GM04503 (cell line): Measurements from ENCODE around the gene EFNA1.
"Not testable (repeated sequence)": the region's sequence is repeated elsewhere in the genome, so short reads cannot be mapped to it uniquely, and the experiment has no call there.

Experiments used
- DNase-seq: peaks from one replicate; pipeline ENCODE4 v3.0.0-alpha.2; 2012; ENCODE audit warnings: low read depth

The EFNA1 gene

GRCh38 chr1:155092641-155093040 lies 35.0 kb upstream of the EFNA1 start:
- DNase-seq = no peak

DNA sequence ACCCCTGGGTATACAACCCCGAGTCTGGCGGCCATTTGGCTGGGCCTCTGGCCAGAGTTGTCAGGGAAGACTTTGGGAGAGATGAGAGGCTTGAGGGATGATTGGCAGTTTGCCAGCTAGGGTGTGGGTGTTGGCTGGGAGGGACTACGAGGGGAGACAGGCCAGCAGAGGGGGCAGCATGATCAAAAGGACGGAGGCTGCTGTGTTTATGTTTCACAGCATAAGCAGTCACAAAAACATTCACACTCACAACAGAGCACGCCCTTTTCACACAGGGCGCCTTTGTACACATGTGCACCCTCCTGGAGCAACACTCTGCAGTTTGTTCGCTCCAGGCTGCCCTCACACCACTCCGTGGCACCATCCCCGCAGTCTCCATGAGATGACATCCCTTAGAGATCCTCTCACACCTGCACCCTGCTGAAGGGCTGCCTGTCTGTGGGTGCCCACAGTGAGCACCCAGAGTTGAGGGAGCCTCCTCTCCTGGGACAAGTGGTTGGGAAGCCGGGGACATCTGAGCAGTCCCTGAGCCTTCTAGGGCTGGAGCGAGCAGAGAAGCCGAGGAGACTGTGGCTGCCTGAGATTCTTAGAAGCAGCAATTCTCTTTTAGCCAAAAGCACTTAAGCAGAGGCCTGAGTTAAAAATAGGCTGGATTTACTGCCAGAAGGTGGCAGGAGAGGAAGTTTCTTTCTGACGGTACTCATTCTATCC lies 33.6 kb upstream of the EFNA1 start:
- DNase-seq = no peak

GRCh38 chr1:155094622-155094948 lies 33.1 kb upstream of the EFNA1 start:
- no peak for DNase-seq

DNA sequence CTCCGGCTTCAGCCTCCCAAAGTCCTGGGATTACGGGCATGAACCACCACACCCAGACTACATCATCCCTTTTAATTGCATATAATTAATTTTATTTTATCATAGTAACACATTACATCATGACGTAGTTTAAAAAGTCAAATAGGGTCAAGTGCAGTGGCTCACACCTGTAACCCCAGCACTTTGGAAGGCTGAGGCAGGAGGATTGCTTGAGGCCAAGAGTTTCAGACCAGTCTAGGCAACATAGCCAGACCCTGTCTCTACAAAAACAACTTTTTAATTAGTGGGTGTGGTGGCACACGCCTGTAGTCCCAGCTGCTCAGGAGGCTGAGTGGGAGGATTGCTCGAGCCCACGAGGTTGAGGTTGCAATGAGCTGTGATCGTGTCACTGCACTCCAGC lies 28.3 kb upstream of the EFNA1 start:
- DNase-seq = no peak

DNA sequence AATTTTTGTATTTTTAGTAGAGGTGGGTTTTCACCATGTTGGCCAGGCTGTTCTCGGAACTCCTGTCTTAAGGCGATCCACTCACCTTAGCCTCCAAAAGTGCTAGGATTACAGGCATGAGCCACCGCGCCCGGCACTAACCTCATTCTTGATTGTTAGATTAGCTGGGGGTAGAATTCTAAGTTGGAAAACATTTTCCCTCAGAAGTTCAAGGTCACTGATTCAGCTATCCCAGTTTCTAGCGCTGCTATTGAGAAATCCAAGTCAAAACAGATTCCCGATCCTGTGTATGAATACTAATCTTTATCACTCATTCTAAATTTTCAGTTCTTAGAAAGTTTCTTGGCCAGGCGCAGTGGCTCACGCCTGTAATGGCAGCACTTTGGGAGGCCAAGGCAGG lies 24.4 kb upstream of the EFNA1 start:
- DNase-seq = no peak

- no peak for DNase-seq
Measured at GRCh38 chr1:155104605-155105534, 22.8 kb upstream of the EFNA1 start.

DNA sequence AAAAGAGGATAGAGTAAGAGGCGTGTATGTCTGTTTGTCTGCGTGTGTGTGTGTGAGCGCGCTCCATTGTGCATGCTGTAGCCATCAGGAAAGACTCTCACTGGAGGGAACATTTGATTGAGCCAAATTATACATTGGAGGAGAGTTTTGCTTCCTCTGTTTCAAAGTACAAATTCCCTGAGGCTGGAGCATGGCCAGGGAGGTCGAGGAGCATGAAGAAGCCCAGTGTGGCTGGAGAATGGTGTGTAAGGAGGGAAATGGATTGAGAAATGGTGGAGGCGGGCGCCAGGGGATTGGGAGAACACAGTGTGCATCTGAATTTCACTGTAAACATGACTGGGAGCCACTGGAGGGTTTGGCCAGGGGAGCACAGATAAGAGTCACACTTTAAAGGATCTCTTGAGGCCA lies 22.1 kb upstream of the EFNA1 start:
- no peak for DNase-seq

DNA sequence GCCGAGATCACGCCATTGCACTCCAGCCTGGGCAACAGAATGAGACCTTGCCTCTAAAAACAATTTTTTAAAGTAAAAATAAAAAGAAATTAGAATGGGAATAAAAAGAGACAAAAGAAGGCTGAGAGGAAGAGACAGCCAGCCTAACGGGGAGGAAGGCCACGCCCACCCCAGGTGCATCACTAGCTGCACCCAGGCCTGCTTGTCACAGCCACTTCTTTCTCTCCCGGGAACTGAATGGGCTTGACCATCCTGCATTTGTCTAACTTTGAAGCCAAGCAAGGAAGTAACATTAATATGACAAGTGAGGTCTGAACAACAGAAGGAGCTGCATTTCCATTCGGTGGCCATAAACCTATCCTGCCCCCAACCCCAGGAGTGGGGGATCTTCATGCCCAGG lies 20.8 kb upstream of the EFNA1 start:
- no peak for DNase-seq

- DNase-seq = no peak
Measured at GRCh38 chr1:155107309-155108264, 20.1 kb upstream of the EFNA1 start.

DNA sequence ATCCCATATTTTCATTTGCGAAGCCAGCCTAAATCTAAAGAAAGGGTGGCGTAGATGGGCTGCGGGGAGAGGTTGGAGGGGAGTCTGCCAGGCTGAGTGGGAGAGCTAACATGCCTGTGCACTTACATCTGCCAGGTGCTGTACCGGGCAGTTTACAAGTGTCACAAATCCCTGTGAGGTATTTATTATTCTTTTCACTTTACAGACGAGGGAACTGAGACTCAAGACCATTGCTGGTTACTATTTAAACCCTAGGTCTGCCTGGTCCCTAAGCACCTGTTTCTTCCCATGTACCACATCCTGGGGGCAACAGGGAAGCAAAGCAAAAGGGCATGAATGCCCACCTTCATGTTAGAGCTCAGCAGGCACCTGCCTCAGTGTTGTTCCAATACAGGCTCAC lies 19.4 kb upstream of the EFNA1 start:
- DNase-seq = no peak

DNA sequence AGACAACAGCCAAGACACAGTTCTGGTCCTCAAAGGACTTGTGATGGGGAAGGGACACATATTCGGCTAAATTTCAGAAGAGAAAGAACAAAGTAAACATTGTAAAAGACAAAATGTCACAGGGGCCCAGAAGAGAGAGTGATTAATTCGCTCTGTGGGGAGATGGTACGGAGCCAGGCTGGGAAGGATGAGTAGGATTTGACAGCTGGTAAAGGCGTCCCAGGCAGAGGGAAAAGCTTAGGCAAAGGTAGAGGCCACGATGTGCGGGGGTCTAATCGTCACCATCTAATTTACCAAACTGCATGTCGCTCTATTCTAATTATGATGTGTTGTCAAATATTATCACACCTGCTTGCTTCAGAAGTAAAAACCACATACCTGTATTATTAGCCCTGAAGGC lies 17.3 kb upstream of the EFNA1 start:
- DNase-seq = no peak

GRCh38 chr1:155110826-155111225 lies 16.9 kb upstream of the EFNA1 start:
- DNase-seq = no peak

- DNase-seq = no peak
Measured at GRCh38 chr1:155113450-155113980, 14.2 kb upstream of the EFNA1 start.

DNA sequence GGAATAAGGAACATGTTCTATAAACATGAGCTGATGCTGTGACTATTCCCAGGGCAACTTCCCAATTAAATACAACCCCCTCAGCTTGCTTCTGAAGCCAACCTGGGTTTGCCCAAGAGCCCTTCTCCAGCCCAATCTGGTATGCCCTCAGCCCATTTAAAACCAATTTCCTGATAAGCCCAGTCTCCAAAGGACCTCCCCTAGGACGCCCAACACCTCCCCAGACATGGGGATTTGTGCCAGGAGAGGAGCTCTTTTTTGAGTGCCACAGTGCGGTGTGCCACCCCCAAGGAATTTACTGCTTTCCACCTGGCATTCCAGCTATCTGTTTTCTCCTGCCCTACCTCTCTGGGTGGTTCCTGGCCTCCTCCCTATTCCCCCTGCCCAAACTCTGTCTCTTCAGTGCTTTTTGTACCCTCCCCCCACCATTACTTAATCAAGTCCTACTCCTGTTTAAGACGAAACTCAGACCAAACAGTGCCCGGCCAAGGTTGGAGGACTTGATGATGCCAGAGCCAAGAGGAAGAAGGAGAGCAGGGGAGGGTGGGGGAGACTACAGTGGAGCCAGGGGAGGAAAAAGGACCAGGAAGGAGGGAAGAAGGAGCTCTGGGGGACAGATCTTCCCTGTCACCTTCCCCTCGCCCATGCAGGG lies 11.4 kb upstream of the EFNA1 start:
- DNase-seq = no peak

DNA sequence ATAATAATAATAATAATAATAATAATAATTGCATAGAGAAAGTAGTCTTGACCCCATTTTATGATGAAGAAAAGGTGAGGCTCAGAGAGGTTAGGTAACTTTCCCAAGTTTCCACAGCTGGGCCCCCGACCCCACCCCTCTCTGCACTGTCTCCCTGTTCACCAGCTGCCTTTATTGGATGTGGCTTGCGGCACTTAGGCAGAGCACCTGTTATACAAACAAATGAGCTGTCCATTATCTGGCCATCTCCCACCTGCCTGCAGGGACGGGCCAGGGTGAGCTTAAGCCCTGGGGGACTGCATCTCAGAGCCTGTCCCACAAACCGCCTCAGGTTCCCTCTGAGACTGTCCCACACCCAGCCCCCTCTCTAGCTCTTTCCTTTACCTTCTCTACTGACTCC lies 10.1 kb upstream of the EFNA1 start:
- no peak for DNase-seq

DNA sequence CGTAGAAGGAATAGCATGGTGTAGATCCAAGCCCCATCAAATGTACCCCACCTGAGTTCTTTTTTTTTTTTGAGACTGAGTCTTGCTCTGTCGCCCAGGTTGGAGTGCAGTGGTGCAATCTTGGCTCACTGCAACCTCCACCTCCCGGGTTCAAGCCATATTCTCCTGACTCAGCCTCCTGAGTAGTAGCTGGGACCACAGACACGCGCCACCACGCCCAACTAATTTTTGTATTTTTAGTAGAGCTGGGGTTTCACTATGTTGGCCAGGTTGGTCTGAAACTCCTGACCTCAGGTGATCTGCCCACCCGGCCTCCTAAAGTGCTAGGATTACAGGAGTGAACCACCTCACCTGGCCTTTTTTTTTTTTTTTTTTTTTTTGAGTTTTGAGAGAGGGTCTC lies 9.6 kb upstream of the EFNA1 start:
- not testable (repeated sequence) for DNase-seq

DNA sequence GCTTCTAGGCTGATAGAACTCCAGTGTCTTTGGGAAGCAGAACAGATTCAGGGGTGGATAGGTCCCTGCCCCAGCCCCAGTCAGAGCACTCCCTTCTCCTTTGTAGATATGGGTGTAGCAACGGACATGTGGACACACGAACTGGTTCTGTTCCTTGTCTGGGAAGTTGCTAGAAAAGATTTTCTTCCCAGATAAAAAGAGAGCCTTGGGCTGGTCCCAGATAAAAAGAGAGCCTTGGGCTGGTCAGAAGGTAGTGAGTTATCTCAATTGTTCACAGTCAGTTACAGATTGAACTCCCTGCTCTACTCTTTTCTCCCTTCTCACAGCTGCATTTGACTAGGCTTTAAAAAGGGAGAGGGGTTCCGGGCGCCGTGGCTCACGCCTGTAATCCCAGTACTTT lies 7.4 kb upstream of the EFNA1 start:
- no peak for DNase-seq

GRCh38 chr1:155121249-155121648 lies 6.4 kb upstream of the EFNA1 start:
- no peak for DNase-seq

DNA sequence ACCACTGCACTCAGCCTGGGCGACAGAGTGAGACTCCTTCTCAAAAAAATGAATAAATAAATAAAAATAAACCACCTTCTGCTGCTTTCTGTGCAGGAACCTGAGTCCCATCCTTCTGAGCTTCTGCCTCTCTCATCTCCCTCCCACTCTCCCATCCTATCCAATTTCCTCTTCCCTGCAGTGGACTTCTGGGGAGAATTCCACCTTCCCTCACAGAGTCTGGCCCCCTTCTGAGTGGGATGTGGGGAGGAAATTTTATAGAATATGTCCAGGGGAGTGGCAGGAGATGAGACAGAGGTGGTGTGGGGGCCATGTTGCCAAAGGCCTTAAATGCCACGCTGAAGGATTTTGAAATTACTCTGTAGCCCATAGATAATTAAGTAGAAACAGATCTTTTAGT lies 5.4 kb upstream of the EFNA1 start:
- no peak for DNase-seq

DNA sequence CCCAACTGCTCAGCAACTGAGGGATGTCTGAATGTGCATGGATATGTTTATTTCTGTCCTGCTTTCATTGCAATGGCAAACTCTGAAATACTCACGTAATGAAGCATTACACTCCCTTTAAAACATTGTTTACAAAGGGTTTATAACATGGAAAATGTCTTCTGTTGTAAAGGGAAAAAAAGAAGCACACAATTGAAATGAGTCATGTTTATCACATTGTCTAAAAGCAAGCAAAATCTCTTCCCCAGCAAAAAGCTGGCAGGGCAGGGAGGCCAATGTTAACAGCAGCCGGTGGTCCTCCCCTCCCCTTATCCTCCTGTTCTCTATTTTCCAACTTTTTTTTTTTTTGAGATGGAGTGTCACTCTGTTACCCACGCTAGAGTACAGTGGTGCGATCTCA lies 3.9 kb upstream of the EFNA1 start:
- DNase-seq = no peak
